HK-2 (cell line): ENCODE data around the gene PRR23A.
A peak's percentile ranks its signal among the peaks of the same experiment; 100 is the strongest.
"Not testable (repeated sequence)": the region's sequence is repeated elsewhere in the genome, so short reads cannot be mapped to it uniquely, and the experiment has no call there.

ENCODE experiments used
- DNase-seq: peaks from one replicate; pipeline ENCODE4 v3.0.0-alpha.2; 2018; ENCODE audit not compliant: unreplicated experiment

PRR23A gene

DNA sequence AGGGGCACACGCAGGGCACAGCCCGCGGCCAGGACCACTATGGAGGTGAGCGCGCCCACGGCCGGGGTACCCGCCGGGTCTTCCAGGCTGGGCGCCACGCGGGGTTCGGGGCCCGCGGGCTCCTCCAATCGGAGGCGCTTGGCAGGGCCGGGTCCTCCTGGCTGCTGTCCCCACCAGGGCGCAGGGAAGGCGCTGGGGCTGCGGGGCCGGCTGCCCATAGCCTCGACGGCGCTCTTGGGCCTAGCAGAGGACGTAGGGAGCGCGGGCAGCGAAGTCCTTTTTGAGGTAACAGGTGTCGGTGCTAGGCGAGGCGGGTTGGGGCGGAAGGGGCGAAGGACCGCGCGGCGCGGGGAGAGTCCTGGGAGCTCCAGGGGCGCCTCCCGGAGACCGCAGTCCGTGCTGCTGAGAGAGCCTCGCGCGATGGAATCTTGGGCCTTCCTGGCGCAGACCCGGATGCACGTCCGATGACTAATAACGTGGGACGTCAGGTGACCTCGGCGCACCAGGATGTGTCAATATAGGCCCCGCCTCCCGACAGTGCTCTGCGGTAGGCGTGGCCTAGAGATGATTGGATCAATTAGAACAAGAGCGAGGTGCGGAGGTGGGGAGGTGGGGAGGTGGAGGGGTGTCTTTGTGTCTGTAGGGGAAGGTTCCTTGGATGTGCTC, at the start of gene PRR23A:
PRR23A (minus strand) TSS at position 218 of the 666 bp plus-strand sequence; CDS start at position 218, 0 bp downstream.
- DNase-seq, result no peak

DNA sequence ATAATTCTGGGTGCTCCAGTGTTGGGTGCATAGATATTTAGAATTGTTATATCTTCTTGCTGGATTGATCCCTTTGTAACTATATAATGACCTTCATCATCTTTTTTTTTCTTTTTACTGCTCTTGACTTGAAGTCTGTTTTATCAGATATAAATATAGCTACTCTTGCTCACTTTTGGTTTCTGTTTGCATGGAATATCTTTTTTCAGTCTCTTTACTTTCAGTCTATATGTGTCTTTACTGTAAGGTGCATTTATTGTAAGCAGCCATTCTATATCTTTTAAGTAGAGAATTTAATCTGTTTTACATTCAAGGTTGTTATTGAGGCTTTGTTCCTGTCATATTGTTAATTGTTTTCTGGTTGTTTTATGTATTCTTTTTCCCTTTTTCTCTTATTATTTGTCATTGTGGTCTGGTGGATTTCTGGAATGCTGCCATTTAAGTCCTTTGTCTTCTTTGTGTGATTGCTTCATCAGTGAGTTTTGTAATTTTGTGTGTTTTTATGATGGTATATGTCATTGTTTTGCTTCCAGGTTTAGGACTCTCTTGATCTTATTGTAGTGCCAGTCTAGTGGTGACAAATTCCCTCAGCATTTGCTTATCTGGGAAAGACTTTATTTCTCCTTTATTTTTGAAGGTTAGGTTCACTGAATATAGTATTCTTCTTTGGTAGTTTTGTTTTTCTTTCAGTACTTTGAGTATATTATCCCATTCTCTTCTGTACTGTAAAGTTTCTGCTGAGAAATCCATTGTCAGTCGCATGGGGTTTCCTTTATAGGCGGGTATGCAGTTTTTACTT, 46.9 kb upstream of the PRR23A start:
- DNase-seq, result no peak

DNA sequence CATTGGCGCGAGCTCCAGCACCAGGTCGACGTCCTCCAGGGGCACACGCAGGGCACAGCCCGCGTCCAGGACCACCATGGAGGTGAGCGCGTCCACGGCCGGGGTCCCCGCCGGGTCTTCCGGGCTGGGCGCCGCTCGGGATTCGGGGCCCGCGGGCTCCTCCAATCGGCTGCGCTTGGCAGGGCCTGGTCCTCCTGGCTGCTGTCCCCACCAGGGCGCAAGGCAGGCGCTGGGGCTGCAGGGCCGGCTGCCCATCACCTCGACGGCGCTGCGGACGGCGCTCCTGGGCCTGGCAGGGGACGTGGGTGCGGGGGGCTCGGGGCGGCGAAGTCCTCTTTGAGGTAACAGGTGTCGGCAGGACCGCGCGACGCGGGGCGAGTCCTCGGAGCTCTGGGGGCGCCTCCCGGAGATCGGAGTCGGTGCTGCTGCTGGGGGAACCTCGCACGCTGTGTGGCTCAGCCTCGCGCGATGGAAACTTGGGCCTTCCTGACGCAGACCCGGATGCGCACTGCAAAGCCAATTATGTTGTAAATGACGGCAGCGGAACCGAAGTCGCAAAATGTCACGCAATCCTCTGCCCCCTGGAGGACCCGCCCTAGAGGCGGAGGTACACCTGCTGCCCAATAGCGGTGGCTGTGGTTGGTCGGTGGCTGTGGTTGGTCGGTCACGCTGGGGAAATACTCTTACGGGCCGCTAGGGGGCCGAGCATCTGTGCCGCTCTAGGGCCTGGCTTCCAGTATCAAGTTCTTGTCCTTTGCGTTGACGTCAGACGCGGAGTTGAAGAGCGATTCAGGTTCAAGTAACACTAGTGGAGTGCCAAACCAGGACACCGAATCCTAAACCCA, 38.5 kb upstream of the PRR23A start, which contains the start of gene PRR23C:
PRR23C (minus strand) TSS at position 527 of the 845 bp plus-strand sequence; CDS start at position 255, 272 bp downstream.
- DNase-seq, result no peak

DNA sequence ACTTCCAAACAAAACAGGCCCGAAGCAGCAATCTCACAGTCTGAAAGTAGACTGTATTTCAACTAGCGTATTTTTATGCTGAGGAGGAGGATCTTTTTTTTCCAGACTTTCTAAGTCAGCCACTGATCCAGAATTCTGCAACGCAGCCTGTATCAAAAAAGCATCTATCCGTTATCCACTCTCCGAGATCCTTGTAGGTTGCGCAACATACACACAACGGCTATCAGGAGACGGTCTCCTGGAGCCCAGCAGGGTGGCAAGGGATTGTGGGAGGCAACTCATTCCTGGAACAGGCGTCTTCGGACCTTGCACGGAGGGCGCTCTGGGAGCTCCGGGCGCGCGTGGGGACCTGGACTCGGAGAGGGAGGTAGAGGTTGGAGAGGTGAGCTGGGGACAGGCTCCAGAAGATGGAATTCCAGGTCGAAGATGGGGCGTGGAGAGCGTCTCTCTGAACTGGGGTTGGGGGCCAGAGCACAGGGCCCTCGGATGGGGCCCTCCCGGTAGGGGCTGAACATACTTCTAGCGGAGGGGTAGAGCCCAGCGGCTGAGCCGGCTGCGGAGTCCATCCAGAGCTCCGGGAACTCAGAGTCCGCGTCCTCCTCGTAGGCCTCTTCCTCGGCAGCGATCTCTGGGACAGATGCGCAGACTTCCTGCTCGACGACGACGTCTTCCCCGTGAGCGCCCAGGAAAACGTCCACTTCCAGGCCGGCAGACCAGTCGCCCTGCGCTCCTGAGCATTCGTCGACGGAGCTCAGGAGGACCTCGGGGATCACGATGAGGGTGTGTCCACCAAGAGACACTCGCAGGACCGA, 37.7 kb upstream of the PRR23A start:
- DNase-seq, result no peak

DNA sequence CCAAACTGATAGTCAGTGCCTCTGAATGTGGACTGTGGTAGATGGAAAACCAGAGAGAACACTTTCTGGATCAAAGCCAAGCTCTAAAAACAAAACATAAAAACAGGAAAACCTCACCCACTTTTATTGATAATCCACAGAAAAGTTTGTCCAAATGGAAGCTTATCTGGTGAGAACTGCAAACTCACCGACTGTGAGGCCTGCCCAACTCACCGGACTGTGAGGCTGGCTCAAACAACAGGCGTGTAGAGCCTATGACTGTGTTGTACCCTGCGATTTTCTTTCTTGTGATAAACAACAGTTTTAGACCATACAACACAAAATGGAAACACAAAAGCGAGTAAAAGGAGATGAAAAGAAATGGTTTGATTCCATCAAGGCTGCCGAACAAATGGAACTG, 31.4 kb upstream of the PRR23A start:
- no peak for DNase-seq

DNA sequence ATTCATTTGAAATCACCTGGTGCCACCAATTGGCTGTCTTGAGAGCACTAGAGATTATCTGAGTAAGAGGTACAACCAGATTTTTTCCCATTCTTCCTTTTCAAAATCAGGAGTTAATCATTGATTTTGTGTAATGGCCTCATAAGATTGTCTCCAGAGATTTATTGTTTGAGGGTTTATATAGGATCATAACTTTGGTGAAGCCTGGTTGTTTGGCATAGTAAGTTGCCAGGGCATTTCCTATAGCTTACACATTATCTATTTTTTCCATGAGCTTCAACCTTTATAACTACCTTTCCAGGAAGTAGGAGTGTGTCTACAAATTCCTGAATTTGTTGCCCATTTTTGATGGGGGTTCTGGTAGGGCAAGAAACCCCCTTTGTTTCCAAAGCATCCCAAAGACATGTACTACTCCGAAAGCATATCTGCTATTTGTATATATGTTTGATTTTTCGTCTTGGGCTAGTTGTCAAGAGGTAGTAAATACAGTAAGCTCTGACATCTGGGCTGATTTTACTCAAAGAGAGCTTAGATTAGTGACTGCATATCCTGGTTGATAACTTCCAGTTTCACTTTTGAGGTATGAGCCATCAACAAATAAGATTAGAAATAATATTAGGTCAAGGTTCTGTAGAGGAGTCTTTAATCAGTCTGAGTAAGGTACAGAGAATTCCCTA, 26.4 kb upstream of the PRR23A start:
- no peak for DNase-seq

DNA sequence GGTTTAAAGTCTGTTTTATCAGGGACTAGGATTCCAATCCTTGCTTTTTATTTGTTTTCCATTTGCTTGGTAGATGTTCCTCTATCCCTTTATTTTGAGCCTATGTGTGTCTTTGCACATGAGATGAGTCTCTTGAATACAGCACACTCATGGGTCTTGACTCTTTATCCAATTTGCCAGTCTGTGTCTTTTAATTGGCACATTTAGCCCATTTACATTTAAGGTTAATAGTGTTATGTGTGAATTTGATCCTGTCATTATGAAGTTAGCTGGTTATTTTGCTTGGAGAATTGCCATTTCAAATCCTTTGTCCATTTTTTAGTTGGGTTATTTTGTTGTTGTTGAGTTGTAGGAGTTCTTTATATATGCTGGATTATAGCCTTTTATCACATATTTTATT, 24.5 kb upstream of the PRR23A start:
- not testable (repeated sequence) for DNase-seq

DNA sequence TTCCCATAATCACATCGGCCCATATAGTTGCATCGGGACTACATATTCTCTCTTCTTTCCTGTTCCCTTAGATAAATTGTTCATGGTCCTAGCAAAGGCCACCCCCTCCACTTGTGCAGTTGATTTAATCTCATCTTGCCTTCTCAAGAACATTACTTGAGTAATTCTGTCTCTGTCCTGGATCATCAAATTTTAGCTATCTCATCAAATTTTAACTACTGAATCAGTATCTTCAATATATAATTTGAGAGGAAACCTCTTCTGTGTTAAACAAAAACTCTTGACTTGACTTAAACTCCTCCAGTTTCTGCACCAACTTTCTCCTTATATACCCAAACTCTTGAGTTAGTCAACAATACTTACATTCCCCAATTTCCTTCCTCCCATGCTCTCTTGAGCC, 18.9 kb upstream of the PRR23A start:
- DNase-seq, result no peak

DNA sequence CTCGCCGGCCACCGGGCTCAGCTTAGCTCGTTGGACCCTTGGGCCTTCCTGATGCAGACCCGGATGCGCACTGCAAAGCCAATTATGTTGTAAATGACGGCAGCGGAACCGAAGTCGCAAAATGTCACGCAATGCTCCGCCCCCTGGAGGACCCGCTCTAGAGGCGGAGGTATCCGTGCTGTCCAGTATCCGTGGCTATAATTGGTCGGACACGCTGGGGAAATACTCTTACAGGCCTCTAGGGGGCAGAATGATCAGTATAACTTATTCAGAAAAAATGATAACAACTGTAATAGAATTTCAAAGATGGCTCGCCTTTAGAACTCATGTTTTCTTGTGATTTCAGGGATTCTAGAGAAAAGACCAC, 14.8 kb upstream of the PRR23A start, which contains the start of gene PRR23B:
PRR23B (minus strand) TSS at position 59 of the 367 bp plus-strand sequence. CDS start 265 bp downstream, outside the sequence.
- no peak for DNase-seq

DNA sequence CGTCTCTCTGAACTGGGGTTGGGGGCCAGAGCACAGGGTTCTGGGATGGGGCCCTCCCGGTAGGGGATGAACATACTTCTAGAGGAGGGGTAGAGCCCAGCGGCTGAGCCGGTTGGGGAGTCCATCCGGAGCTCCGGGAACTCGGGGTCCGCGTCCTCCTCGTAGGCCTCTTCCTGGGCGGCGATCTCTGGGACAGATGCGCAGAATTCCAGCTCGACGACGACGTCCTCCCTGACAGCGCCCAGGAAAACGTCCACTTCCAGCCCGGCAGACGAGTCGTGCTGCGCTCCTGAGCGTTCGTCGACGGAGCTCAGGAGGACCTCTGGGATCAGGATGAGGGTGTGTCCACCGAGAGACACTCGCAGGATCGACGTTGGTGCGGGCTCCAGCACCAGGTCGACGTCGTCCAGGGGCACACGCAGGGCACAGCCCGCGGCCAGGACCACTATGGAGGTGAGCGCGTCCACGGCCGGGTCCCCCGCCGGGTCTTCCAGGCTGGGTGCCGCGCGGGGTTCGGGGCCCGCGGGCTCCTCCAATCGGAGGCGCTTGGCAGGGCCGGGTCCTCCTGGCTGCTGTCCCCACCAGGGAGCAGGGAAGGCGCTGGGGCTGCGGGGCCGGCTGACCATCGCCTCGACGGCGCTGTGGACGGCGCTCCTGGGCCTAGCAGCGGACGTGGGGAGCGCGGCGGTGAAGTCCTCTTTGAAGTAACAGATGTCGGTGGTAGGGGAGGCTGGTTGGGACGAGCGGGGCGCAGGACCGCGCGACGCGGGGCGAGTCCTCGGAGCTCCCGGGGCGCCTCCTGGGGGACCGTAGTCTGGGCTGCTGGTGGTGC, 14.2 kb upstream of the PRR23A start:
- DNase-seq, result no peak

DNA sequence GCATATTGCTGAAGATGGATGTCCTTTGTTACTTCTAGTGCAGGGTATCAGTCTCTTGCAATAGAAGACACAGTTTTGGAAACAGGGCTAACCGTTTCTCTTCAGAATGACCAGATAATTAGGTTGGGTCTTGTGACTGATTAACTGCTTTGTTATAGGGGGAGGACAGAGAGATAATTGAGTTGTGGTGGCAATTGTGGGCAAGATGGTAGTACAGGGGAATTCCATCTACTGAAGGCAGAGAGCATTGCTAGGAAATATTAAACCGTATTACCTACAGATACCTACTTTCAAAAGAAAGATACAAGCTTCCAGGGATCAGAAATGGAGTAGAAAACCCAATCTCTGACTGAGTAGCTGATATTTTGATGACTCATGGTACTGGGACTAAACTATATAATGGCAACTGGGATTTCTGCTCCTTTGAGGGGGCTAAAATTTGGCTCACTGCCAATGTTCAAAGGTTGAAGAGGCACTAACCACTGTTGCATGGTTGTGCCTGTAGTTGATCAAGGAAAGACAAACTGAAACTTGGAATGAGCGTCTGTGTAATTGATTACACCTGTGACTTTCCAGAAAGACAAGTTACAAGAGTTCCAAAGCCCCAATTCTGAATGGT, 10.5 kb upstream of the PRR23A start:
- DNase-seq, result no peak

DNA sequence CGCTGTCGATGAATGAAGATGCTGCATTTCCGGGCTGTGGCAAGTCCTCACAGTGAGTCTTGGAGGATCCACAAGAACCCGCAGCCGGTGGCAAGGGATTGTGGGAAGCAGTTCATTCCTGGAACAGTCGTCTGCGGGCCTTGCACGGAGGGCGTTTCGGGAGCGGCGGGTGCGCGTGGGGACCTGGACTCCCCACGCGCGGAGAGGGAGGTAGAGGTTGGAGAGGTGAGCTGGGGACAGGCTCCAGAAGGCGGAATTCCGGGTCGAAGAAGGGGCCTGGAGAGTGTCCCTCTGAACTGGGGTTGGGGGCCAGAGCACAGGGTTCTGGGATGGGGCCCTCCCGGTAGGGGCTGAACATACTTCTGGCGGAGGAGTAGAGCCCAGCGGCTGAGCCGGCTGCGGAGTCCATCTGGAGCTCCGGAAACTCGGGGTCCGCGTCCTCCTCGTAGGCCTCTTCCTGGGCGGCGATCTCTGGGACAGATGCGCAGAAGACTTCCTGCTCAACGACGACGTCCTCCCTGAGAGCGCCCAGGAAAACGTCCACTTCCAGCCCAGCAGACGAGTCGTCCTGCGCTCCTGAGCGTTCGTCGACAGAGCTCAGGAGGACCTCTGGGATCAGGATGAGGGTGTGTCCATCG, 593 bp downstream of the PRR23A start:
- DNase-seq, result no peak

DNA sequence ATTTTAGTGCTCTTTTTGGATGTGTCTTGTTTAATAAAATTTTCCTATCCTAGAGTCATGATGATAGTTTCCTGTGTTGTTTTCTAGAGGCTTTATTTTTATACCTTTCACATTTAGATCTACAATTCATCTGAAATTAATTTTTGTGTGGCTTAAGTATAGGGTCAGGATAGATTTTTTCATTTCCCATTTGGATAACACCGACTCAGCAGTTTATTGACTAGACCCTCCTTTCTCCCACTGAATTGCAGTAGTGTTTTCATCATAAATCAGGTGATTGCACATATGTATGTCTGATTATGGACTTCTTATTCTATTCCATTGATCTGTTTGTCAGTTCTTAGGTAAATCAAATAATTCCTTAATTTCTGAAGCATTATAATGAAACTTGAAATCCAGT, 10.4 kb downstream of the PRR23A start:
- DNase-seq, result no peak

DNA sequence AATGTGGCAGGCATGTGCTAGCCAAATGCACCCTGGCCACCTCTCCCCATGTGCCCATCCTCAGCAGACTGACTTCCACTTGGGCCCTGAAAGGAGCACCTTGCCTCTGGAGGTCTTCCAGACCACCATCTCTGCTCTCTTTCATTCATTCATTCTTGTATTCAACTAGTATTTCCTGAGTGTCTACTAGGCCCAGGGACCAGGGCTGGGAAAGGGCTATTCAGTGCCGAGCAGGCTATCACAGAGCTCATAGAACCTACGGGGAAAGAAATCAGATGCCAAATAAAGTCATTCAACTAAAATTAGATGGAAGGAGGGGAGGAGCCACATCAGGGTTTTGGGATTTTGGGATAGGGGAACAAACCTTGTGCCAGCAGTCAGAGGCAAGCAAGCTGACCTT, 18.9 kb downstream of the PRR23A start:
- DNase-seq, result no peak

DNA sequence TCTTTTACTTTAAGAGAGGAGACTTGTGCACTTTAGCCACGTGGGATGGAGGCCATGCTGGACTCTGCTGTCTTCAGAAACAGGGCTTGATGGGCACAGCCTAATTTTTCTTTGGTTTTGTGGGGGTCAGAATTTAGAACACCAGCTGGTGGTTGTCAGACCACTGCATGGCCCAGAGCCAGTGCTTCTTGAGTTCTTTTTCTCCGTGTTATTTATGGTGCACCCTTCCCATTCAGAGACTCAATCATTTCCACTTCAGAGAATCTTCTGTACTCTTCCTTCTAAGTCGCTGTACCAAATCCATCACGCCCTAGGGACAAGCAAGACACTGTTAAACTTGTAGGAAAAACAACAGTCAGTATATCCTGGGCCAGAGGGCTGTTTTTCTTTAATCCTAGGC, 20.1 kb downstream of the PRR23A start:
- DNase-seq, result no peak

DNA sequence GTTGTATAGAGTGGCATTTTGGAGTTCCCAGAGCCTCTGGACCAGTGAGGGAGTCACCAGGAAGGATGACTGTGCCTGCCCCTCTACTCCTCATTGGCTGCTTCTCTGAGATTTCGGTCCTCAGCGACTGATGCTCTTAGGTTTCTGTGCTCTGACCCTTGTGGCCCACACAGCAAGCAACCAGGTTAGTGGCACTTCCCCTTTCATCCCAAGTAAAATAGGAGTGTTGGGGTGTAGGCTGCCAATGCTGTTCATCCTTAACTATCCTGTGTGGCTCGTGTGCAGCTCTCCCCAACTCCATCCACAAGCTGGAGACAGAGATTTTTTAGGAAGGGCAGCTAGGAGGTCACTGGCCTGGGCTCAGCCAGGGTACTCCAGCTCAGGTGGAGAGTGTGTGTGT, 21.3 kb downstream of the PRR23A start:
- no peak for DNase-seq

DNA sequence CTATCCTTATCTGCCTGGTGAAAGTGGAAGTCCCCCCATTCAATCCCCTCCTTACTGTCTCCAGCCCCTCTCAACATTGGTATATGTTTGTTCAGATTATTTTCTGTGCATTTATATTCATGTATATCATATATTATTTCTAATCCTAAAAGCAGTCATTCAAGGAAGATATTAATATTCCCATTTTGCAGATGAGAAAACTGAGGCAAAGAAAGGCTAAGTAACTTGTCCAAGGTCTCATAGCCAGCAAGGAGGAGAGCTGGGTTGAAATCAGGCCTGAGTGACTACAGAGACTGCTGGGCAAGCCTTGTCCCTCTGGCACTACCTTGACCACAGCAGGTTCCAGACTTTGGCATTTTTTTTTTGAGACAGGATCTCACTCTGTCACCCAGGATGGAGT, 30.0 kb downstream of the PRR23A start:
- no peak for DNase-seq

DNA sequence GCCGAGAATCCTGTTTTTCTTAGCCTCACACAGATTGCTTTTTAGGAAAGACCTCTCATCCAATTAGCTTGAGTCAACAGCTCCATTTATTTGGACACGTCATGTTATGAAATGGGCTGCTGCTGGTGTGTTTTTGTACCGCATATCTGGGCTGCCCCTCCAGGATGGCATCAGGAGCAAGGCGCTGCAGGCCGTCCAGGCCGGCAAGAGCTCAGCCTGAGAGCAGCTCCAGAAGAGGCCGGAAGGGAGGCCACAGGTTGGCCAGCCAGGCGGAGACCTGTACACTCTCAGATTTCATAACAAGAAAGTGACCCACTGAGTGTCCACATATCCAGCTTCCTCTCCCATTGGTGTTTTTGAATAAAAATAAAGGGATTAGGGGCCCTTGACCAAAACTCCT, 30.7 kb downstream of the PRR23A start:
- DNase-seq, result no peak

DNA sequence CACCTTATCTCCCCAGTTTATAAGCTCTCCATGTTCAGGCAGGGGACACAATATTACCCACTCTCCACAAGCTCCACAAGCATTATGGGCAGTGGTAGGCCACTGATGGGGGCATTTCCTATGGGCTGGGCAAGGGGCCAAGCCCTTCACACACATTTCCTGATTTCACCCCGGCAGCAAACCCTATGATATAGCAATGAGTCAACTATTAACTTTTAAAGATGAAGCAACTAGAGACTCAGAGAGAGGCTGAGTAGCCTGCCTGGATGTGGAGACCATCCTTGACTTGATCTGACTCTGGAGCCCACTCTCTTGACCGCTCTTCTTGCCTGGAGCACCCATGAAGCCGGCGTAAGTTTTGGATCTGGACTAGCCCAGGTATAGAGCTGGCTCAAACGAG, 31.6 kb downstream of the PRR23A start:
- DNase-seq, result peak; percentile 31
